Heart left ventricle (tissue), 16 donors: ENCODE data around the gene BCR. TPM values are rescaled to one million over a fixed set of nuclear protein-coding genes. Genes with fewer than 3 reads are reported as not detected.
A peak's percentile ranks its signal among the peaks of the same experiment; 100 is the strongest.

ENCODE experiments used
- ATAC-seq, 4 donors: fragments of 200-7000 bp; cut with Tn5 transposase; one replicate each; pipeline ENCODE4 v1.9.1; 2020 to 2022; ENCODE audit warnings: moderate library complexity in 4 of 4, mild to moderate bottlenecking in 3 of 4, moderate number of reproducible peaks in 1 of 4
- DNase-seq, 5 donors: peaks; one replicate each; pipeline ENCODE4 v3.0.0-alpha.2; 2020
- H3K27ac ChIP-seq, 12 donors: fragments of 200-600 bp; sonication (generic) in 4 of 12; one replicate each; pipeline versions ENCODE4 v1.5.0 to v1.8.0; 2016 to 2022; ENCODE audit warnings: mild to moderate bottlenecking in 2 of 12
- H3K27me3 ChIP-seq, 9 donors: fragments of 200-600 bp; sonication (generic) in 2 of 9; one replicate each; pipeline versions ENCODE4 v1.5.1 to v1.8.0; 2016 to 2022; ENCODE audit warnings: mild to moderate bottlenecking in 3 of 9
- H3K36me3 ChIP-seq, 9 donors: fragments of 200-600 bp; sonication (generic) in 2 of 9; one replicate each; pipeline versions ENCODE4 v1.5.0 to v1.8.0; 2018 to 2022; ENCODE audit warnings: mild to moderate bottlenecking in 2 of 9
- H3K4me1 ChIP-seq, 12 donors: fragments of 200-600 bp; sonication (generic) in 4 of 12; one replicate each; pipeline versions ENCODE4 v1.5.0 to v1.8.0; 2016 to 2022; ENCODE audit warnings: mild to moderate bottlenecking in 3 of 12
- H3K4me3 ChIP-seq, 12 donors: fragments of 200-600 bp; sonication (generic) in 4 of 12; one replicate each; pipeline versions ENCODE4 v1.5.0 to v1.8.0; 2017 to 2022; ENCODE audit warnings: mild to moderate bottlenecking in 9 of 12, moderate library complexity in 4 of 12
- H3K9me3 ChIP-seq, 12 donors: fragments of 200-600 bp; sonication (generic) in 4 of 12; one replicate each; pipeline versions ENCODE4 v1.5.0 to v1.8.0; 2016 to 2022; ENCODE audit warnings: mild to moderate bottlenecking in 1 of 12
- POLR2A ChIP-seq, 2 donors: fragments of 450-650 bp; IDR thresholded peaks; one replicate each; pipeline ENCODE4 v1.6.1; 2017; ENCODE audit warnings: antibody characterized with exemption in 2 of 2, mild to moderate bottlenecking in 2 of 2, moderate library complexity in 2 of 2
- WGBS, 4 donors: extraction: QIAGEN DNeasy Blood & Tissue Kit in 2 of 4; methylation state at CpG; one replicate each; pipeline versions ENCODE4 v1.1.5 to v1.1.7; 2013 to 2018; 5-methylcytosine and 5-hydroxymethylcytosine counted together
- intact Hi-C, 10 donors: fragments of 100-400 bp; cut with DNase I; formaldehyde crosslinking; loops; one replicate each; pipeline versions ENCODE4 v1.11.1 to v1.14.2; 2022
- polyA plus RNA-seq, 2 donors: library from polyadenylated mRNA; stranded (reverse); fragments of 200-250 nt; gene quantifications; one replicate each; pipeline ENCODE4 v1.2.3, GENCODE V29; 2013
- total RNA-seq, 9 donors: library from RNA; depleted of rRNA in 2 of 9; stranded (reverse); fragments of >200 nt in 2 of 9; fragmentation: NEBNext Ultra II Directional in 3 of 9; extraction: Animal tissue kit (Norgen Biotek cat#: 25700) in 3 of 9; gene quantifications; one replicate each; pipeline versions ENCODE4 v1.1.0 to v1.2.4, GENCODE V29; 2016 to 2023
- TF ChIP-seq, protein P1 (sequence below), 12 donors: fragments of 200-600 bp; sonication (generic) in 4 of 12; IDR thresholded peaks; one replicate each; pipeline versions ENCODE4 v1.5.0 to v1.8.0; 2018 to 2022; ENCODE audit warnings: antibody characterized with exemption in 12 of 12, mild to moderate bottlenecking in 5 of 12
- donor health status: ischemic (EF 13 %, LVEDD 7.1; RV severe dilation, severe dysfunction).
- donor health status: healthy with polysubstance abuse.
- donor health status: DM: no; HTN: yes; CAD: no.
- donor health status: DM: no; HTN: no; CAD: no.
- donor health status: ischemic (EF 25% LVEDD 6.9; RV normal size, moderate dysfunction).
- donor health status: ischemic (EF 25% LVEDD 5.7; RV mildly dilated, moderate dysfunction).
- donor health status: healthy.
- donor health status: DM: yes; HTN: yes; CAD: no.
- donor health status: ischemic (EF 35%, LVEDD 5.7; RV mildly dilated, moderate dysfunction).
- donor health status: nonischemic (EF 11% LVEDD 7.7; RV severe dilation, severe dysfunction).
- donor health status: DM: yes; HTN: yes; CAD: no.
- donor health status: PGD.
- donor health status: ischemic (EF 29% LVEDD 5.4; RV normal size, mild dysfunction).
- donor health status: nonischemic (EF 23%, LVEDD 6.1; RV moderate dilation, normal function).

Gene BCR
- total and polyA plus RNA-seq, 11 donors: 12.6 to 51.1 (median 28.7) TPM

DNA sequence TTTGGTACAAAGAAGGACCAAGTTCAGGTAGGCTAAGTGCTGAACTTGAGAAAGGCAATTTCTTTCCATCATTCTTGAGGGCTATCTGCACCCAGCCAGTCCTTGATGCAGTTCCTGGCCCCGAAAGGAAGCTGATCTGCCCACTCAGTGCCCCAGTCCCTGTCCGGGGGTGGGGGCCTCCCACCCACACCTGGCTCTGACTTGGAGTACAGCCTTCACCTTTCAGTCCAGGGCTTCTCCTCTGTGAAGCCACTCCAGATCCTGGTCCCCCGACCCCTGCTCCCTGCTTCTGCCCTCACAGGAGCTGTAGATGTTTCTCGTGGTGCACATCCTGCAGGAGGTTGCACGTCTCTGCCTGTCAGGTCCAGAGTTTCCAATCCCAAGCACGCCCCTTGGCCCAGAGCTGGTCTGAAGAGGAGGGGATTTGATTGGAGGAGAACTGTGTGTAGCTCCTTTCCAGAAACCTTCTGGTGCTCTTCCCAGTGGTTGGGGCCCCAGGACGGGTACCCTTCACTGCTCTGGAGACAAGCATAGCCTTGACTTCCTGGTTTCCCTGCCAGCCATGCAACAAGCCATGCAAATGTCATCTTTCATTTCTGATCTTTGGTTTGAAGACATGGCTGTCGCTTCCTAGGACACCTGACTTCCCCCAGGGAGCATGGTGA, 75.3 kb downstream of the BCR start:
- H3K4me1 ChIP-seq: peaks cover 5 to 44% (median 24%) of the 10 kb centered on the region in 12 donors
- WGBS, 4 donors: 82 to 95% (median 90%) methylated on average over 8 of the region's 8 CpGs
- H3K9me3 ChIP-seq: no peaks in the 10 kb centered on the region
- H3K27ac ChIP-seq: no peak overlapping the region
- DNase-seq (no peak), ATAC-seq (no peak)
- H3K36me3 ChIP-seq: peaks cover 0 to 23% (median 12%) of the 10 kb centered on the region in 9 donors
- TF ChIP-seq, protein P1, sequence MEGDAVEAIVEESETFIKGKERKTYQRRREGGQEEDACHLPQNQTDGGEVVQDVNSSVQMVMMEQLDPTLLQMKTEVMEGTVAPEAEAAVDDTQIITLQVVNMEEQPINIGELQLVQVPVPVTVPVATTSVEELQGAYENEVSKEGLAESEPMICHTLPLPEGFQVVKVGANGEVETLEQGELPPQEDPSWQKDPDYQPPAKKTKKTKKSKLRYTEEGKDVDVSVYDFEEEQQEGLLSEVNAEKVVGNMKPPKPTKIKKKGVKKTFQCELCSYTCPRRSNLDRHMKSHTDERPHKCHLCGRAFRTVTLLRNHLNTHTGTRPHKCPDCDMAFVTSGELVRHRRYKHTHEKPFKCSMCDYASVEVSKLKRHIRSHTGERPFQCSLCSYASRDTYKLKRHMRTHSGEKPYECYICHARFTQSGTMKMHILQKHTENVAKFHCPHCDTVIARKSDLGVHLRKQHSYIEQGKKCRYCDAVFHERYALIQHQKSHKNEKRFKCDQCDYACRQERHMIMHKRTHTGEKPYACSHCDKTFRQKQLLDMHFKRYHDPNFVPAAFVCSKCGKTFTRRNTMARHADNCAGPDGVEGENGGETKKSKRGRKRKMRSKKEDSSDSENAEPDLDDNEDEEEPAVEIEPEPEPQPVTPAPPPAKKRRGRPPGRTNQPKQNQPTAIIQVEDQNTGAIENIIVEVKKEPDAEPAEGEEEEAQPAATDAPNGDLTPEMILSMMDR (IDR thresholded peaks at IDR 0.05): no peak
- no peak for TF ChIP-seq POLR2A (IDR thresholded peaks at IDR 0.05)
- intact Hi-C loops: no loop called here
- no peaks in the 10 kb centered on the region for H3K27me3 ChIP-seq
- no peak overlapping the region for H3K4me3 ChIP-seq

DNA sequence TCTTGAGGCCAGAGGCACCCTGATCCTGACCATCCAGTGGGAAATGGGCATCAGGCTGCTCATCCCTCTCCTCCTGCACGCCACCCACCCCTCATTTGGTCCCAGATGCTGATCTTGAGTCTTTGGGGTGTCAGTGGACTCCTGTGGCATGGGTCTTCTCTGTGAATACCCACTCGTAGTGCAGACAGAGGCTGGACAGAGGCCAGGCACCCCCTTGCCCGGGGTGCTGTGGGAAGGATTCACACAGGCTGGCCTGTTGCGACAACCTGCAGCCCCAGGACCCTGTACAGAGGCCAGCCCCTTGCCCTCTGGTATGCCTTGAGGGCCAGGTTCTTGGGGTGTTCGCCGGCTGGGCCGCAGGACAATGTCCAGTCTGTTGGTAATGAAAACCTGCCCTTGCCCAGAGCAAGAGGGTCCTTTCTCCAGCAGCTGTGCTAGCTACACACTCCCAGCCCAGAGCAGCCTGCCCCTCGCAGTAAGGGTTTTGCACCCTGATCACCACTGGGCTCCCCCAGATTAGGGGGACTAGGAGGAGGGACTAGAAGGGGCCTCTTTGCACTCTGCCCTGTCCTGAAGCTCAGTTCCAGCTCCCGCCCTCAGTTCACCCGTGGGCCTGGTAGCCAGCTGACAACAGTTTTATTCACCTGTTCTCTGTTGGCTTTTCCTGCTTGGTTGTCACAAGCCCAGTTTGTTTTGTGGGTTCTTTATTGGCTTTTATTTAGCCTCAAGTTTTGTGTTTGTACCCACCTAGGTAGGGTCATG, 76.0 kb downstream of the BCR start:
- DNase-seq: no peak
- Histone ChIP-seq H3K27ac (peak overlapping the region in 11 of 12 donors; percentile 18 to 79 (median 71)), H3K27me3 (no peaks in the 10 kb centered on the region), H3K4me3 (no peak overlapping the region), H3K9me3 (no peaks in the 10 kb centered on the region), H3K36me3 (peaks cover 0 to 27% (median 18%) of the 10 kb centered on the region in 9 donors), H3K4me1 (peaks cover 5 to 43% (median 24%) of the 10 kb centered on the region in 12 donors)
- ATAC-seq: peak in 1 of 4 donors; percentile 7
- intact Hi-C loops: no loop called here
- TF ChIP-seq POLR2A (IDR thresholded peaks at IDR 0.05): no peak
- TF ChIP-seq, protein P1 (IDR thresholded peaks at IDR 0.05): no peak
- 82 to 92% (median 89%) methylated on average over 5 to 10 of the region's 10 CpGs for WGBS, 4 donors

DNA sequence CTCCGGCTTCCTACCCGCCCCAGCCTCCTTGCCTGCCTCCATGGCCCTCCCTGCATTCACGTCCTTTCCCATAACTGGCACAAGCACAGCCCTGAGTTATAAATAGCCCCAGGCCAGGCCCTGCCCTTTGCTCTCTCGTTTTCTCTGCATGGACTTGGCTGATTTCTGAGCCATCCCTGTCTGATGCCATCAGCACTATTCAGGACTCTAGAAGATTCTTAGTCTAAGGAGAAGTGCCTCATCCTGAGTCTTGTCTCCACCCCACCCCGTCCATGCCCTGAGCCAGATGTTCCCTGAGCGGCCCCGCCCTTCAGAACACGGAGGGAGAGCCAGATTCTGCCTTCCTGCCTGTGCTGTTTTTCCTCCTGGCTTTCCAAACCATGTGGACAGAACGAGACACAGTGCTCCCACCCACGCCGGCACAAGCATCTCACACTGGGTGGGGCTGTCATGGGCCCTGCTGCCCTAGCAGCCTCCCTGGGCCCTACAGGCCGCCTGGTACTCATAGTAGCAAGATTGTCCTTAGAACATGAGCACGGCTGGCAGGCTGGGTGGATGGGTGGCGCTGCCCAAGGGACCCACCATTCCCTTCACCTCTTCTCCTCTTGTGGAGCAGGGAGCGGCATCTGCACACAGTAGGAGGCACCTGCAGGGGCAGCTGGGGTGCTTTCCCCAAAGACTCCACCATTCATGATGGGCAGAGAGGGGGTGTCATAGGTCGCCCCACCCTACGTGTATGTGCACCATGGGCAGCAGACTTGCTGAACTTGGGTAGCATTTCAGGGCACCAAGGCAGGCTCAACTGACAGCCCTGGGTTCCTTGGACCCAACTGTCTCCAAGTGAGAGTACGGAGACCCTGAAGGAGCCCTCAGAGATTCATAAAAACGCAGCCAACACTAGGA, 76.9 kb downstream of the BCR start:
- ATAC-seq (peak; percentile 87 to 91 (median 90)), DNase-seq (peak in 4 of 5 donors; percentile 70 to 78 (median 76))
- peaks cover 5 to 36% (median 23%) of the 10 kb centered on the region in 12 donors for H3K4me1 ChIP-seq
- intact Hi-C loops: no loop called here
- H3K36me3 ChIP-seq: peaks cover 0 to 36% (median 26%) of the 10 kb centered on the region in 9 donors
- no peaks in the 10 kb centered on the region for H3K27me3 ChIP-seq
- H3K9me3 ChIP-seq: no peaks in the 10 kb centered on the region
- H3K4me3 ChIP-seq: no peak overlapping the region
- WGBS, 4 donors: 42 to 51% (median 46%) methylated on average over 19 of the region's 19 CpGs
- H3K27ac ChIP-seq: peak overlapping the region; percentile 23 to 79 (median 69)
- TF ChIP-seq POLR2A (IDR thresholded peaks at IDR 0.05): no peak
- TF ChIP-seq, protein P1 (IDR thresholded peaks at IDR 0.05): no peak
